ENCODE data around the gene ALS2CL.

ALS2CL gene

GRCh38 chr3:46676601-46677410, 16.7 kb downstream of the ALS2CL start:
- Histone ChIP-seq H3K27ac (ENCODE audit: low read length) (no peak overlapping the region), H3K4me3 (ENCODE audit: low read length) (no peak overlapping the region), H3K9me2 (replicated peaks; ENCODE audit: insufficient read depth, low read length) (no peaks in the 10 kb centered on the region), H3K79me2 (ENCODE audit: low read length) (no peaks in the 10 kb centered on the region), H3K4me1 (ENCODE audit: low read length) (no peaks in the 10 kb centered on the region), H3K9ac (ENCODE audit: low read length) (no peak overlapping the region), H3K36me3 (replicated peaks; ENCODE audit: insufficient read depth, low read length) (no peaks in the 10 kb centered on the region), H3F3A (ENCODE audit: insufficient read depth, low read length) (no peaks in the 10 kb centered on the region), H3K27me3 (replicated peaks; ENCODE audit: insufficient read depth, low read length) (0 out of 2 replicates have a peak, but pooled peaks cover 5% of the 10 kb centered on the region), H2AFZ (ENCODE audit: low read length) (no peak overlapping the region), H4K20me1 (ENCODE audit: insufficient read depth, low read length) (no peaks in the 10 kb centered on the region), H3K4me2 (ENCODE audit: low read depth, low read length) (no peak overlapping the region), H3K9me3 (replicated peaks; ENCODE audit: insufficient read depth, low read length) (no peaks in the 10 kb centered on the region)
- no peak for TF ChIP-seq EZH2 (optimal IDR thresholded peaks at IDR 0.05; ENCODE audit: low read depth, low read length)
- TF ChIP-seq CTCF (IDR thresholded peaks at IDR 0.05; ENCODE audit: low read length): no peak
- no peak for TF ChIP-seq EZH2phosphoT487 (IDR thresholded peaks at IDR 0.05; ENCODE audit: low read length)
- no peak for DNase-seq

- no peaks in the 10 kb centered on the region for H3K79me2 ChIP-seq (ENCODE audit: low read length)
- H3K4me2 ChIP-seq (ENCODE audit: low read depth, low read length): no peak overlapping the region
- TF ChIP-seq CTCF (IDR thresholded peaks at IDR 0.05; ENCODE audit: low read length) (no peak), EZH2phosphoT487 (IDR thresholded peaks at IDR 0.05; ENCODE audit: low read length) (no peak), EZH2 (optimal IDR thresholded peaks at IDR 0.05; ENCODE audit: low read depth, low read length) (no peak)
- no peaks in the 10 kb centered on the region for H3K4me1 ChIP-seq (ENCODE audit: low read length)
- H4K20me1 ChIP-seq (ENCODE audit: insufficient read depth, low read length): no peaks in the 10 kb centered on the region
- no peak overlapping the region for H3K27ac ChIP-seq (ENCODE audit: low read length)
- no peaks in the 10 kb centered on the region for H3K36me3 ChIP-seq (replicated peaks; ENCODE audit: insufficient read depth, low read length)
- H3F3A ChIP-seq (ENCODE audit: insufficient read depth, low read length): no peaks in the 10 kb centered on the region
- H3K9me3 ChIP-seq (replicated peaks; ENCODE audit: insufficient read depth, low read length): no peaks in the 10 kb centered on the region
- DNase-seq: peak; percentile 17
- no peak overlapping the region for H3K4me3 ChIP-seq (ENCODE audit: low read length)
- no peaks in the 10 kb centered on the region for H3K9me2 ChIP-seq (replicated peaks; ENCODE audit: insufficient read depth, low read length)
- 0 out of 2 replicates have a peak, but pooled peaks cover 5% of the 10 kb centered on the region for H3K27me3 ChIP-seq (replicated peaks; ENCODE audit: insufficient read depth, low read length)
- H3K9ac ChIP-seq (ENCODE audit: low read length): no peak overlapping the region
- no peak overlapping the region for H2AFZ ChIP-seq (ENCODE audit: low read length)
Measured at GRCh38 chr3:46675843-46676567, 17.5 kb downstream of the ALS2CL start.

GRCh38 chr3:46675426-46675825, 18.1 kb downstream of the ALS2CL start:
- H3K4me3 ChIP-seq (ENCODE audit: low read length): no peak overlapping the region

More at GRCh38 chr3:46675426-46675825, 18.1 kb downstream of the ALS2CL start:
- Histone ChIP-seq H2AFZ (ENCODE audit: low read length) (no peak overlapping the region), H3F3A (ENCODE audit: insufficient read depth, low read length) (no peaks in the 10 kb centered on the region), H3K27ac (ENCODE audit: low read length) (no peak overlapping the region), H3K9me2 (replicated peaks; ENCODE audit: insufficient read depth, low read length) (no peaks in the 10 kb centered on the region), H4K20me1 (ENCODE audit: insufficient read depth, low read length) (no peaks in the 10 kb centered on the region), H3K36me3 (replicated peaks; ENCODE audit: insufficient read depth, low read length) (no peaks in the 10 kb centered on the region), H3K4me1 (ENCODE audit: low read length) (no peaks in the 10 kb centered on the region), H3K9me3 (replicated peaks; ENCODE audit: insufficient read depth, low read length) (no peaks in the 10 kb centered on the region), H3K27me3 (replicated peaks; ENCODE audit: insufficient read depth, low read length) (0 out of 2 replicates have a peak, but pooled peaks cover 5% of the 10 kb centered on the region), H3K9ac (ENCODE audit: low read length) (no peak overlapping the region), H3K4me2 (ENCODE audit: low read depth, low read length) (no peak overlapping the region), H3K79me2 (ENCODE audit: low read length) (no peaks in the 10 kb centered on the region)
- no peak for DNase-seq
- TF ChIP-seq EZH2phosphoT487 (IDR thresholded peaks at IDR 0.05; ENCODE audit: low read length): no peak
- TF ChIP-seq EZH2 (optimal IDR thresholded peaks at IDR 0.05; ENCODE audit: low read depth, low read length): no peak
- TF ChIP-seq CTCF (IDR thresholded peaks at IDR 0.05; ENCODE audit: low read length): no peak

All from MM.1S (cell line).